ENCODE results near the gene NOP53. TPM values are rescaled to one million over a fixed set of nuclear protein-coding genes. Genes with fewer than 3 reads are reported as not detected.

The NOP53 gene
- total RNA-seq, 1 donor from 2014 or later = 380 TPM

GRCh38 chr19:47749326-47749725 lies 4.0 kb downstream of the NOP53 start:
- DNase-seq (ENCODE audit: low read depth) = no peak
- no peak for TF ChIP-seq CTCF (IDR thresholded peaks at IDR 0.05; ENCODE audit: insufficient read depth, low read length, poor library complexity, severe bottlenecking)
- Histone ChIP-seq H3K4me3 (ENCODE audit: low read depth, low read length) (no peak overlapping the region), H3K27me3 (ENCODE audit: control insufficient read depth, insufficient read depth, low read length) (no peaks in the 10 kb centered on the region), H3K36me3 (ENCODE audit: control insufficient read depth, insufficient read depth, low read length) (peaks cover 2% of the 10 kb centered on the region)

DNA sequence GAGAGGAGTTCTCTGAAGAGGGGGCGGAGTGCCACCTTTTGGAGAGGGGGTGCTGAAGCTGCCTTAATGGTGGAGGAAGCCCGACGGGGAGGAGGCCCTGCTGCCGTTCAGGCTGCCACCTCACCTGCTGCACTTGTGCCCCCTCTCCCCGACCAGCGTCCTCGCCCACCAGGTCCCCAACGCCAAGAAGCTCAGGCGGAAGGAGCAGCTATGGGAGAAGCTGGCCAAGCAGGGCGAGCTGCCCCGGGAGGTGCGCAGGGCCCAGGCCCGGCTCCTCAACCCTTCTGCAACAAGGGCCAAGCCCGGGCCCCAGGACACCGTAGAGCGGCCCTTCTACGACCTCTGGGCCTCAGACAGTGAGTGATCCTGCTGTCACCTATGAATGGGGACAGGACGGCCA lies 5.4 kb downstream of the NOP53 start:
- no peak for TF ChIP-seq CTCF (IDR thresholded peaks at IDR 0.05; ENCODE audit: insufficient read depth, low read length, poor library complexity, severe bottlenecking)
- peaks cover 3% of the 10 kb centered on the region for H3K36me3 ChIP-seq (ENCODE audit: control insufficient read depth, insufficient read depth, low read length)

GRCh38 chr19:47752440-47753211 lies 7.3 kb downstream of the NOP53 start:
- Histone ChIP-seq H3K27me3 (ENCODE audit: control insufficient read depth, insufficient read depth, low read length) (no peaks in the 10 kb centered on the region), H3K4me3 (ENCODE audit: low read depth, low read length) (no peak overlapping the region), H3K36me3 (ENCODE audit: control insufficient read depth, insufficient read depth, low read length) (peaks cover 6% of the 10 kb centered on the region)
- DNase-seq (ENCODE audit: low read depth) = no peak
- TF ChIP-seq CTCF (IDR thresholded peaks at IDR 0.05; ENCODE audit: insufficient read depth, low read length, poor library complexity, severe bottlenecking) = no peak

More for the DNA sequence above, 5.4 kb downstream of the NOP53 start:
- H3K4me3 ChIP-seq (ENCODE audit: low read depth, low read length) = no peak overlapping the region
- no peak for DNase-seq (ENCODE audit: low read depth)
- H3K27me3 ChIP-seq (ENCODE audit: control insufficient read depth, insufficient read depth, low read length) = no peaks in the 10 kb centered on the region

GRCh38 chr19:47754206-47755064 lies 9.1 kb downstream of the NOP53 start:
- no peak for TF ChIP-seq CTCF (IDR thresholded peaks at IDR 0.05; ENCODE audit: insufficient read depth, low read length, poor library complexity, severe bottlenecking)
- Histone ChIP-seq H3K36me3 (ENCODE audit: control insufficient read depth, insufficient read depth, low read length) (peaks cover 6% of the 10 kb centered on the region), H3K27me3 (ENCODE audit: control insufficient read depth, insufficient read depth, low read length) (no peaks in the 10 kb centered on the region), H3K4me3 (ENCODE audit: low read depth, low read length) (no peak overlapping the region)
- DNase-seq (ENCODE audit: low read depth) = no peak

GRCh38 chr19:47755065-47755761 lies 9.9 kb downstream of the NOP53 start:
- peaks cover 4% of the 10 kb centered on the region for H3K36me3 ChIP-seq (ENCODE audit: control insufficient read depth, insufficient read depth, low read length)
- no peak overlapping the region for H3K4me3 ChIP-seq (ENCODE audit: low read depth, low read length)
- DNase-seq (ENCODE audit: low read depth) = no peak
- TF ChIP-seq CTCF (IDR thresholded peaks at IDR 0.05; ENCODE audit: insufficient read depth, low read length, poor library complexity, severe bottlenecking) = no peak
- H3K27me3 ChIP-seq (ENCODE audit: control insufficient read depth, insufficient read depth, low read length) = no peaks in the 10 kb centered on the region
